ENCODE measurements around the gene LINC01488. TPM values are rescaled to one million over a fixed set of nuclear protein-coding genes. Genes with fewer than 3 reads are reported as not detected.

The LINC01488 gene
- total RNA-seq, 2 experiments from 2014 or later: not detected

DNA sequence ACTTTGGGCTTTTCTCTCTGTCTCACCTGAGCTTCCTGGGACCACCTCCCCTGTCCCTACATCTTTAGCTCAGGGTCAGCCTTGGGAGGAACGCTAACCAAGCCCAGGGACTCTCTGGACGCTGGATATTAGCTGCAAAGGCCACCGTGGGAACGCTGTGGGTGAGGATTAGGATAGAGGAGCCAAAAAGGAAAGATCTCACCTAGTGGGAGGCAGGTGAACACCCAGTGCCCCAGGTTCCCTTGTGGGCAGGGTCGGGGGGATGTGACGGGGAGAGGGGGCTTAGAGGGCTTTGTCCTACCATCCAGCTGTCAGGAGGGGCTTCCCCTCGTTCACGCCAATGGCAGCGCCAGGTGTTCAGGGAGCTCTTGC lies 50.2 kb downstream of the LINC01488 start:
- Mint-ChIP-seq H3K27ac (no peak overlapping the region), H3K9me3 (no peaks in the 10 kb centered on the region)
- CTCF ChIA-PET: no interaction called here

DNA sequence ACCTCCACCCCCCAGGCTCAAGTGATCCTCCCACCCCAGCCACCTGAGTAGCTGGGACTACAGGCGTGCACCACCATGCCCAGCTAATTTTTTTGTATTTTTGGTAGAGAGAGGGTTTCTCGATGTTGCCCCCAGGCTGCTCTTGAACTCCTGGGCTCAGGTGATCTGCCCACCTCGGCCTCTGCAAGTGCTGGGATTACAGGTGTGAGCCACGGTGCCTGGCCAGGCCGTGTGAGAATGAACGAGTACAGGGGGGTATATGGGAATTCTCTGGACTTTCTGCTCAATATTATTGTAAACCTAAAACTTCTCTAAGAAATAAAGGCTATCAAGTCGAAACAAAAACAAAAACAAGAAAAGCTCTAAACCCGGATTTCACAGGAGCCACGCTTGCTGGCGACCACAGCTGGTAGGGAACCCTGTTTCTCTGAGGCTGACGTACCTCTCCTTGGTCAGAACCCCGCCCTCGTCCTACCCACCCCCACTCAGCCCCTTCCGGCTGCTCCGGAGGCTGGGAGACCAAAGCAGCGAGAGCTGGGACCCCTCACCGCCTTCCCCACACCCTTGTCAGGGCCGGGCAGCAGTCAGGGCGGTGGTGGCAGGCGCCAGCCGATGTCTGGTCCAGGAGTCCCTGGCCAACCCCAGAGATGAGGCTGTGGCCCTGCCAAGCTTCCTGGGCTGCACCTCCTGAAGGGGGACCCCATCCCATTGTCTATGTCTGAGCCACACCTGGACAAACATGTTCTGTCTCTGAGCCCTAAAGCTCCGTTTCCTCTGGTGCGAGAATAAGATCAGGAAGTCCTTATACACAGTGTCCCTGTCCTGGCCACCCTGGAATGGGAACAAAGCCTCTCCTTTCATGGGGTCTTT lies 52.1 kb downstream of the LINC01488 start:
- no peak overlapping the region for H3K4me3 Mint-ChIP-seq
- no peaks in the 10 kb centered on the region for H3K36me3 Mint-ChIP-seq (ENCODE audit: low read depth)
- H3K27me3 Mint-ChIP-seq (ENCODE audit: low read depth): peaks cover 17% of the 10 kb centered on the region
- no peak for DNase-seq
- no peaks in the 10 kb centered on the region for H3K4me1 Mint-ChIP-seq (ENCODE audit: low read depth)
- CTCF ChIA-PET: no interaction called here
- no peaks in the 10 kb centered on the region for H3K9me3 Mint-ChIP-seq
- intact Hi-C loops (cut with micrococcal nuclease): no loop called here
- H3K27ac Mint-ChIP-seq: no peak overlapping the region

More for the DNA sequence above, 50.2 kb downstream of the LINC01488 start:
- no peak for DNase-seq
- Mint-ChIP-seq H3K27me3 (ENCODE audit: low read depth) (peaks cover 16% of the 10 kb centered on the region), H3K4me3 (no peak overlapping the region), H3K4me1 (ENCODE audit: low read depth) (no peaks in the 10 kb centered on the region), H3K36me3 (ENCODE audit: low read depth) (no peaks in the 10 kb centered on the region)
- intact Hi-C loops (cut with micrococcal nuclease): no loop called here

DNA sequence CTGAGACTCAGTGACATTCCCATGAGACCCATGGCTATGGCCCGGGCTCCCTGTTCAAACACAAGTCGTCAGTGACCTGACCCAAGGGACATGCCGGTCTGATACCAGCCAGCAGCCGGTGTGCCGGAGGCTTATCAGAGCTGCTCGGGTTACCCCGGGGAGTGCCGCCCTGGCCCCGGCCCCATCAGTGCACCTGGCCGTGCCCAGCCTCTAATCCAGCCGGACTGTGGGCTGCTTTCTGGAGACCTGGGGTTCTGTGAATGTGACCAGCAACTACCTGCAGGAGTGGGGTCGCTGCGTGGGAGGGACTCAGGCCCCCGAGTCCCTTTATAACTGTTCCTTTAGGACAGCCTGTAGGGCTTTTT lies 52.7 kb downstream of the LINC01488 start:
- H3K4me3 Mint-ChIP-seq: no peak overlapping the region
- H3K36me3 Mint-ChIP-seq (ENCODE audit: low read depth): no peaks in the 10 kb centered on the region
- H3K27me3 Mint-ChIP-seq (ENCODE audit: low read depth): peaks cover 17% of the 10 kb centered on the region
- DNase-seq: no peak
- CTCF ChIA-PET: no interaction called here
- H3K9me3 Mint-ChIP-seq: no peaks in the 10 kb centered on the region
- H3K4me1 Mint-ChIP-seq (ENCODE audit: low read depth): peaks cover under 1% of the 10 kb centered on the region
- intact Hi-C loops (cut with micrococcal nuclease): no loop called here
- no peak overlapping the region for H3K27ac Mint-ChIP-seq

DNA sequence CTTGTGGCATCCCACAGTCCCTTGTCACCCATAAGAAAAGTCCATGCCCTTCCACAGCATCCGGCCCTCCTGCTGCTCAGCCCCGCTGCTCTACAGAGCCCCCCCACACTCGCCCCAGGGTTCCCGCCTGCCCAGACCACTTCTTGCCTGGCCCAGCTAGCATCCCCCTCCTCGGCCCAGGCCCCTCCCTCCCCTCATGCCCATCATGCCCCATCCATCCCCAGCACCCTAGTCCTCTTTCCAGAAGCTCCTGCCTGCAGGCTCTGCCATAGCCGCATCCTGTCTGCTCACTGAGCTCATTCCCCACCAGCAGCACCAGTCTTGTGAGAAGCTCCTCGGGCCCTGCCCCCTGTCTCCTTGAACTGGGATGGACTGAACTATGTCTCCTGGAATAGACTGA lies 54.4 kb downstream of the LINC01488 start:
- no peak for DNase-seq
- peaks cover 5% of the 10 kb centered on the region for H3K4me1 Mint-ChIP-seq (ENCODE audit: low read depth)
- H3K4me3 Mint-ChIP-seq: no peak overlapping the region
- H3K9me3 Mint-ChIP-seq: no peaks in the 10 kb centered on the region
- H3K27me3 Mint-ChIP-seq (ENCODE audit: low read depth): peaks cover 6% of the 10 kb centered on the region
- intact Hi-C loops (cut with micrococcal nuclease): no loop called here
- no peaks in the 10 kb centered on the region for H3K36me3 Mint-ChIP-seq (ENCODE audit: low read depth)
- CTCF ChIA-PET: no interaction called here
- H3K27ac Mint-ChIP-seq: no peak overlapping the region

DNA sequence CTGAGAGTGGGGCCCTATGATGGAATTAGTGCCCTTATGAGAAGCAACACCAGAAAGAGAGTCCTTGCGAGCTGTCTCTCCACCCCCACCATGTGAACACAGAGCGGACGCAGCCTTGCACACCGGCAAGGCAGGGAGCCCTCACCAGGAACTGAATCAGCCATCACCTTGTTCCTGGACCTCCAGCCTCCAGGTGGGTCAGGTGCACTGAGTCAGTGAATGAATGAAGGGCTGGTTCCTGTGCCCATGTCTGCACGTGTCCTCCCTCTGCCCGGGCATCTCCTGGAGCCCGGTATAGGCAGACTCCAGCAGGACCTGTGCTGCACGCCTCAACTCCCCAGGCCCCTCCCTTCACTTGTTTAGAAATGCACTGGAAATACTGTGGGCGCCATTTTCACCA lies 54.9 kb downstream of the LINC01488 start:
- no peak for DNase-seq
- intact Hi-C loops (cut with micrococcal nuclease): no loop called here
- H3K9me3 Mint-ChIP-seq: no peaks in the 10 kb centered on the region
- no peak overlapping the region for H3K27ac Mint-ChIP-seq
- H3K4me3 Mint-ChIP-seq: no peak overlapping the region
- H3K4me1 Mint-ChIP-seq (ENCODE audit: low read depth): peaks cover 5% of the 10 kb centered on the region
- CTCF ChIA-PET: no interaction called here
- H3K27me3 Mint-ChIP-seq (ENCODE audit: low read depth): peaks cover 6% of the 10 kb centered on the region
- no peaks in the 10 kb centered on the region for H3K36me3 Mint-ChIP-seq (ENCODE audit: low read depth)

DNA sequence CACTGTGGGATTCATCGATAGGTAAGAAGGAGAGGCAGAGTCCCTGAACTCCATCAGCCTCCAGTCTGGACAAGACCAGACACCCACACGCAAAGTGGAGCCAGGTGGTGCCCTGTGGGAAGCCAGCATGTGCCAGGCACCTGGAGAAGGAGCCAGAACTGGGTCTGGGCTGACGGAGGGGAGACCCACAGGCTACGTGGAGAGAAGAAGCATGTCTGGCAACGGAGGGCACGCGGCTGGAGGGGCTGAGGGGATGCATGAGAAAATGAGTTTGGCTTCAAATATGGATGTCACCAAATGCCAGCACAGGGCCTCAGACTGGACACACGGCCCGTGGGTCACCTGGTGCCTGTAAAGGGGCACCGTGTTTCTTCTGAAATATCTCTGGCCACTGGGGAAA lies 55.7 kb downstream of the LINC01488 start:
- CTCF ChIA-PET: no interaction called here
- Mint-ChIP-seq H3K9me3 (no peaks in the 10 kb centered on the region), H3K4me1 (ENCODE audit: low read depth) (peaks cover 5% of the 10 kb centered on the region), H3K27ac (no peak overlapping the region), H3K27me3 (ENCODE audit: low read depth) (peaks cover 8% of the 10 kb centered on the region), H3K36me3 (ENCODE audit: low read depth) (no peaks in the 10 kb centered on the region), H3K4me3 (no peak overlapping the region)
- DNase-seq: no peak
- intact Hi-C loops (cut with micrococcal nuclease): no loop called here

DNA sequence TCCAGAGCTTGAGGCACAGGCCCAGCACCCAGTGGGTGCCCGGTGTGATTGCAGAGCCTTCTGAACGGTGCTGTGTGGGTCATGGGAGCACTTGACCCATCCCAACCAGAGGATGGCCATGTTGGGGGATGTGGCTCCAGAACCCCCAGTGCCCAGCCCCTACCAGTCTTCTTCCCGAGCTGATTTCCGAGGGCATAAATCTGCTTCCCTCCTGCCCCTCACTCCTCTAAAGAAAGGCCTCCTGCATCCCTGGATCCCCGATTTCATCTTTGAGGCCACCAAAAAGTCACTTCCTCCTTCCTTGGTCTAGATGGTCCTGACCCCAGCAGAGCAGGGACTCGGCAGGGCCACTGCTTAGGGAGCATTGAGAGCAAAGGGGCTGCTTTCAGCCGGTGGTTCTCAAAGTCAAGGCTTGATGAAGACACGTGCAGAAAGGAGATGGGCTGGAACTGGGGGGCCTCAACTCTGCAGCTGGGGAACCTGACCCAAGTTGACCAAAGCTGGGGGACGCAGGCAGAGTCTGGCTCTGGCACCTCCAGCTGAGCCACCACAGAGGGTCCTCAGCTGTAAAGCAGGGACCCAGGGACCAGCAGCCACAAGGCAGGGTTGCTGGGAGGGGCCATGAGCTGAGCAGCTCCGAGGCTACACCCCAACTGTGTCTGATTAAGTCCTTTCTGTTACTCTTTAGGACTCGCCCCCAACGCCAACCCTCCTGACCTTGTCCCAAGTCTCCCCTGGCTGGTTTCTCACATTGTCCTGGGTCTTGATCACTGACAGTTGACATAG lies 56.6 kb downstream of the LINC01488 start:
- Mint-ChIP-seq H3K36me3 (ENCODE audit: low read depth) (no peaks in the 10 kb centered on the region), H3K27me3 (ENCODE audit: low read depth) (peaks cover 15% of the 10 kb centered on the region), H3K4me1 (ENCODE audit: low read depth) (peaks cover 5% of the 10 kb centered on the region), H3K27ac (no peak overlapping the region), H3K9me3 (no peaks in the 10 kb centered on the region), H3K4me3 (no peak overlapping the region)
- CTCF ChIA-PET: no interaction called here
- intact Hi-C loops (cut with micrococcal nuclease): no loop called here
- no peak for DNase-seq

DNA sequence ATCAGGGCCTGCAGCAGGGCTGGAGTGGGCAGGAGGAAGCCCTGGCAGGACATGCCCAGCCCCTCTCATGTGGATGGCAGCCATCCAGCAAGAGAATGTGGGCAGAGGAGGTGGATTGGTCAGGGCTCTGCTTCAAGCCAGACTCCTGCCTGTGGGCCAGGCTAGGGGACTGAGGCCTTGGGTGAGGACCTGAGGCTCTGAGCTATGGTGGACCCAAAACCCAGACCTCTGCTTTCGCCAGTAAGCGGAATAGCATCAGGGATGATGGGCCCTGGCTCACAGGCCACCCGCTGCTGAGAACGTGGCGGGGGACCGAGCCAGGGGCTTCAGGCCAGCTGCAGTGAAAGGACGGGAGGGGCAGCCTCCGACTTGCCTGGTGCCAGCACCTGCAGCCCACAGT lies 57.4 kb downstream of the LINC01488 start:
- no peak overlapping the region for H3K4me3 Mint-ChIP-seq
- H3K9me3 Mint-ChIP-seq: no peaks in the 10 kb centered on the region
- intact Hi-C loops (cut with micrococcal nuclease): no loop called here
- CTCF ChIA-PET: no interaction called here
- H3K27ac Mint-ChIP-seq: no peak overlapping the region
- H3K36me3 Mint-ChIP-seq (ENCODE audit: low read depth): no peaks in the 10 kb centered on the region
- H3K27me3 Mint-ChIP-seq (ENCODE audit: low read depth): peaks cover 16% of the 10 kb centered on the region
- no peak for DNase-seq
- H3K4me1 Mint-ChIP-seq (ENCODE audit: low read depth): peaks cover 5% of the 10 kb centered on the region

DNA sequence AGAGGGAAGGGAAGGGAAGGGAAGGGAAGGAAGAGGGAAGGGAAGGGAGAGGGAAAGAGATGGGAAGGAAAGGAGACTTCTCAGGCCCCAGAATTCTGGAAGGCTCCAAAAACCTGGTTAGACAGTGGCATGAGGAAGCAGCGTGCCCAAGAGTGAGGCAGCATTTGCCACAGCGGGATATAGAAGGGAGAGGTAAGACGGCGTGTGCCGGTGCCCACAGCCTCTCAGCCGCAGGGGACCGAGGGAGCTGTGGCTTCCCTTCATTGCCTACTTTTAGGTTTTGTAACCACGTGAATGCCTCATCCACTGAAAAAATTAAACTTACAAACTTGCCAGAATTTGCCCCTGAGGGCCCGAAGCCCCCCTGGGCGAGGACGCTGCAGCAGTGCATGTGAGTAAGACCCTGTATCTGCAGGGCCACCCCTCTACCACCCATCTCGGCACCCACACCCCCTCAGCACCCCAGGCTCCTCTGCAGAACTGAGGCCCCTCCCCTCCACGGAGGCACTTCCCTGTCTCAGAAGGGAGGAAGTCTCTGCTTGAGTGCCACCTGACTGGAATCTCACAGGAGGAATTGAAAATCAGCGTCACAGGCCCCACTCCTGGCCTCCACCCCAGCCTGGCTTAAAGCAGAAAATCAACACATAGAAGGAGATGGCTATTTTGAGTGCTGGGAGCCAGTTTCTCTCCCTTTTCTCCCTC lies 58.1 kb downstream of the LINC01488 start:
- DNase-seq: no peak
- Mint-ChIP-seq H3K27ac (no peak overlapping the region), H3K4me1 (ENCODE audit: low read depth) (peaks cover 5% of the 10 kb centered on the region), H3K4me3 (no peak overlapping the region), H3K9me3 (no peaks in the 10 kb centered on the region), H3K36me3 (ENCODE audit: low read depth) (no peaks in the 10 kb centered on the region), H3K27me3 (ENCODE audit: low read depth) (peaks cover 23% of the 10 kb centered on the region)
- CTCF ChIA-PET: no interaction called here
- intact Hi-C loops (cut with micrococcal nuclease): no loop called here

DNA sequence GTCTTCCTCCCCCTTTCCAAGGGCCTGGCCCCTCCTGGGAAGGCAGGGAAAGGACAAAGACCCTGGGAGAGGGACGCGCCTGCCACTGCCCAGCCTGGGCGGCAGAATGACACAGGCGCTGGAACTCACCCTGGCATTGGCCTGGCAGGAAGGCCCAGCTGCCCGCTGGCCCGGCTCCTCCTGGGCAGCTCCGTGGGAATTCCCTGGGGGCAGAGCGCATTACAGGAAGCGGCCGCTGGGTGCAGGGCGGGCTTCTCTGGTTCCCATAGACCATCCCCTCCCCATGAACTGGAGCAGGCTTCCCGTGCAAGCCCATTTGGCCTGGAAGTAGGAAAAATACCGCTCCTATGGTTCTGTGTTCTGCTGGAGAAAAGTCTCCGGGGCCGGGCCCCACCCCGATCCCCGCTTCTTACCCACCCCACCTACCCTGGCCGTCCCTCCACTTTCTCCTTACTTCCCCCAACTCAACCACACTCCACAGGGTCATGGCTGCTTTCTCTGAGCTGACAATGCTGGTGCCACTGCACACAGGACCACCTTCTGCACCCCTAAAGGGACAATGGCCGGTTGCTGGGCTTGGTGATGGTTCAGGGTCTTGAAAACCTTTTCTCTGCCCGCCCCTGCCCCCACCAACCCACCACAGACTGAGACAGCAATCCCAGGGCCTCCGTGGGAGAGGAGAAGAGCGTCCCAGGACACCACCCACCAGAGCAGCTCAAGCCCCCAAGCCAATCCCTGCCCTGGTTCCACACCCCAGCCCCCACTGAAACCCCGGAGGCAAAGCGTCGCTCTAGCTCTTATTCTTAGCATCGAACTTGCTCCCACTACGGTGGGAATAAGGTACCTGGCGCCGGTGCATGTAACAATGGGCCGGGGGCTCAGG lies 58.9 kb downstream of the LINC01488 start:
- no peaks in the 10 kb centered on the region for H3K36me3 Mint-ChIP-seq (ENCODE audit: low read depth)
- H3K4me3 Mint-ChIP-seq: no peak overlapping the region
- intact Hi-C loops (cut with micrococcal nuclease): no loop called here
- H3K27ac Mint-ChIP-seq: no peak overlapping the region
- peaks cover 26% of the 10 kb centered on the region for H3K27me3 Mint-ChIP-seq (ENCODE audit: low read depth)
- peaks cover 5% of the 10 kb centered on the region for H3K4me1 Mint-ChIP-seq (ENCODE audit: low read depth)
- no peak for DNase-seq
- CTCF ChIA-PET: no interaction called here
- no peaks in the 10 kb centered on the region for H3K9me3 Mint-ChIP-seq

DNA sequence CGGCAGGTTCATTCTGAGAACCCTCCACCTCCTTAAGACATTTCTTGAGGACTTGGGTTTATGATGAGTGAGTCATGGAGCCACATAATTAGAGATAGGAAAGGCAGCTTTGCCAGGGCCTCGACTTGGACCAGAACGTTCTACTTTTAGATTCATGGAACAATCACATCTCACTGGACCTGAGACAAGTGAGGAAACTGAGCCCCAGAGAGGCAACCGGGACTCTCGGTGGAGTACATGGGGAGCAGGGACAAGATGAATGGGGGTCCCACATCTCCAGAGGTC lies 59.5 kb downstream of the LINC01488 start:
- Mint-ChIP-seq H3K27me3 (ENCODE audit: low read depth) (peaks cover 28% of the 10 kb centered on the region), H3K27ac (no peak overlapping the region), H3K9me3 (no peaks in the 10 kb centered on the region), H3K4me3 (no peak overlapping the region), H3K4me1 (ENCODE audit: low read depth) (peaks cover 5% of the 10 kb centered on the region), H3K36me3 (ENCODE audit: low read depth) (no peaks in the 10 kb centered on the region)
- intact Hi-C loops (cut with micrococcal nuclease): no loop called here
- CTCF ChIA-PET: no interaction called here
- no peak for DNase-seq

Data from activated naive CD4-positive, alpha-beta T cell treated with anti-CD3 and anti-CD28 coated beads for 36 hours (primary cell).